Fibroblast of the aortic adventitia (primary cell): ENCODE data around the gene LDLRAD3. TPM values are rescaled to one million over a fixed set of nuclear protein-coding genes. Genes with fewer than 3 reads are reported as not detected.

ENCODE experiments used
- DNase-seq: peaks from one replicate; pipeline ENCODE4 v3.0.0-alpha.2; 2010; ENCODE audit warnings: low read depth
- H3K4me3 ChIP-seq: 2 replicates; pipeline ENCODE4 v1.5.1; 2011; ENCODE audit warnings: low read depth, mild to moderate bottlenecking, control low read depth, low read length, moderate library complexity
- CTCF ChIP-seq: IDR thresholded peaks from 2 replicates; pipeline ENCODE4 v1.5.1; 2011; ENCODE audit warnings: mild to moderate bottlenecking, low read length, control low read depth, inconsistent platforms; ENCODE audit not compliant: insufficient read depth
- total RNA-seq: library from RNA; depleted of rRNA; stranded (reverse); fragments of >200 nt; gene quantifications from 2 replicates; pipeline ENCODE4 v1.2.3, GENCODE V29; 2012; ENCODE audit warnings: low replicate concordance

The LDLRAD3 gene
- total RNA-seq, 1 donor: 10.8 TPM

- no peak for DNase-seq
- TF ChIP-seq CTCF: no peak
These were observed 322.9 kb downstream of the LDLRAD3 start for GRCh38 chr11:36266767-36267166.

DNA sequence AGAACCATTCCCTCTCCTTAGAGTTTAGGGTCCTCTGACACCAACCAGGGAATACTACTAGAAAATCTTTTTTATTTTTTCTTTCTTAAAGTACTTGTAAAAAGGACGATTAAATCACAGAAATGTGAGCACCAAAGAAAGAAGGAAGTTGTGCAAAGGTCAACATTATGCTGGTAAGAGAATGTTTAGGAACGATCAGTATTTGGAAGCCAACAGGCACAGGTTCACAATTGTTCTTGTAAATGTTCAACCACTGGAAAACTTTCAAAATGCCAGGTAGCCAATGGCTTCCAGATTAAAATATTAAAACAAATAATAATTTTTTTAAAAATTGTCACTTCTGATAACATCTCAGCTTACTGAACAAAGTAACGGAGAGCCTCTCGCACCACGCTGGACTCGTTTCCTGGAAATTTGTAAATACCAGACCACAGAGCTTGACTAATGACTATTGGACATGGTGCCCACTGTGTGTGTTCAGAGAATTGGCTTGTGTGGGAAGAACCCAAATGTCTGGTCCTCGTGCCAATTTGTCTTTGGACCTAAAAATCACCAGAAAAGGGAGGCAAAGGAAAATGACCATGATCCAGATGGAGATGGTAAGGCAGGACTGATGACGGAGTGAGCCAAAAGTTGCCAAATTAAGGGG is 324.6 kb downstream of the LDLRAD3 start:
- no peak for TF ChIP-seq CTCF
- no peak for DNase-seq
- H3K4me3 ChIP-seq: no peak overlapping the region

More at GRCh38 chr11:36266767-36267166, 322.9 kb downstream of the LDLRAD3 start:
- no peak overlapping the region for H3K4me3 ChIP-seq

DNA sequence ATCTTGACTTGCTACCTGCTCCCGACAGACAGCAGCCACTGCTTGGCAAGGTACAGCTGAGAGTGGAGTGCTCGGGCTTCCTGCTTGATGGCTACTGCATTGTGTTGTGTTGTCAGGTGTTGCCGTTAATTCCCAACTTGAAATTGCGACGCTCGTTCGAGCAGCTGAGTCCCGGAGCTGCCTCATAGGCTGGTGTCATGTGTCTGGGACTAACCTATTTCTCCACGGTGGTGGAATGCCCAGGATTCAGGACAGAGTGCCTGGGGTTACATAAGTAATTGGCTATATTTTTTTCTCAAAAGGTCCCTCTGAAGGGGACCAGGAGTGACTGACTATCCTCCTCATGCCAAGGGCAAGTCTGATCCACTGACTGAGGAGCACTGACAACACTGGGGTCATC is 326.8 kb downstream of the LDLRAD3 start:
- DNase-seq: no peak
- no peak for TF ChIP-seq CTCF
- no peak overlapping the region for H3K4me3 ChIP-seq

DNA sequence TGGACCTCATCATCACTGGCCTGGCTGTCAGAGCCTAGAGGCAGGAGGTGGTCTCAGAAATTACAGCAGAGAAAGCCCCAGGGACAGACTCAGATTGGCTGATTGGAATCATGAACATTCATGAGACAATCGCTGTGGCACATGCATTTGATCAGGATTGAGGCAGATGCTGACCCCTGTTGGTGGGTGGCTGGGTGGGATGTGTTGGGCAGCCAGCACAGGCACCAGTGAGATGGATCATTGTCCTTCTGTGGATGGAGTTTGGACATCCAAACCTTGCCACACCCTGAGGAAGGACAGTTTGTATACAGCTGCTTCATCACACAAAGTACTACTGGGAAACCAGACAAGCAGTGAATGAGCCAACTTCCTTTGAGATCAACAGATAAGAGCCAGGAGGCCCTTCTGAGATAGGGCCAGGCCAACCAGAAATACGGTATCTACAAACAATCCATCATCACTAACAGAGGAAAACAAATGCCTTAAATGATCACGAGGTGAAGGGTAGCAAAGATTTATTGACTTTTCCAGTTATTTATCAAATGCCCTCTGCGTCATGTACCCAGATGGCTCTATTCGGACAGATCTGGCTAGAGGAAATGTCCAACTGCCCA is 328.0 kb downstream of the LDLRAD3 start:
- TF ChIP-seq CTCF: peak; percentile 6
- no peak overlapping the region for H3K4me3 ChIP-seq
- DNase-seq: no peak

DNA sequence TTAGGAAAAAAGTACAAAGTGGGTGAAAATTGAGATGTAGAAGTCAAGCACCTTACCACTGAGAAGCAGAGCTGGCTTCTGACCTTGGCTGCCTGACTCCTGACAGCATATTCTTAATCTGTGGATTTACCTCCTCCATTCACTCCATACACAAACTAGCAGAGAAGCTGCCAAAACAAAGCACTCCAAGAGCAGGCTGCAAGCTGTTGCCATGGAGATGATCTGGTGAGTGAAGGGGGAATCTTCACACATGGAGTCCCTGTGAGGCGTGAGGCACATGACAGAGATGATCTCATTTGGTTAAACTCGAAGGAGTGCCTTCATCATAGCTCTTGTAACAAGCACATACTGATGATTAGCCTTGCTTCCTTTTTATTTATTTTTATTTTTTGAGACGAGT is 329.2 kb downstream of the LDLRAD3 start:
- no peak for DNase-seq
- H3K4me3 ChIP-seq: no peak overlapping the region
- TF ChIP-seq CTCF: no peak

GRCh38 chr11:36274414-36274813 is 330.6 kb downstream of the LDLRAD3 start:
- no peak overlapping the region for H3K4me3 ChIP-seq
- DNase-seq: no peak

More at GRCh38 chr11:36274414-36274813, 330.6 kb downstream of the LDLRAD3 start:
- no peak for TF ChIP-seq CTCF
